Activated gamma-delta T cell treated with Interleukin-2 at 50 U/mL for 16 hours (primary cell): ENCODE results near the gene CASKIN1.
"Not testable (repeated sequence)": the region's sequence is repeated elsewhere in the genome, so short reads cannot be mapped to it uniquely, and the experiment has no call there.

Experiments used
- DNase-seq: peaks from one replicate; pipeline ENCODE4 v3.0.0-alpha.2; 2020

Gene CASKIN1

DNA sequence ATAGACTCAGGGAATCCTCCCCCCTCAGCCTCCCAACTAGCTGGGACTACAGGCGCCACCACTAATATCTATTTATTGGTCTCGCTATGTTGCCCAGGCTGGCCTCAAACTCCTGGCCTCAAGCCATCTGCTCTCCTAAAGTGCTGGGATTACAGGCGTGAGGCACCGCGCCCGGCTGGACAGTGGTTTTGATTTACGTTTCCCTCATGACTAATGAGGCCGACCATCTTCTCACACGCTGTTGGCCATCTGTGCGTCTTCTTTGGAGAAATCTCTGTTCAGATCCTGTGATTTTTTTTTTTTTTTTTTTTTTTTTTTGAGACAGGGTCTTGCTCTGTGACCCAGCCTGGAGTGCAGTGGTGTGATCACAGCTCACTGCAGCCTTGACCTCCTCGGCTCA lies 67.2 kb downstream of the CASKIN1 start:
- DNase-seq = not testable (repeated sequence)

DNA sequence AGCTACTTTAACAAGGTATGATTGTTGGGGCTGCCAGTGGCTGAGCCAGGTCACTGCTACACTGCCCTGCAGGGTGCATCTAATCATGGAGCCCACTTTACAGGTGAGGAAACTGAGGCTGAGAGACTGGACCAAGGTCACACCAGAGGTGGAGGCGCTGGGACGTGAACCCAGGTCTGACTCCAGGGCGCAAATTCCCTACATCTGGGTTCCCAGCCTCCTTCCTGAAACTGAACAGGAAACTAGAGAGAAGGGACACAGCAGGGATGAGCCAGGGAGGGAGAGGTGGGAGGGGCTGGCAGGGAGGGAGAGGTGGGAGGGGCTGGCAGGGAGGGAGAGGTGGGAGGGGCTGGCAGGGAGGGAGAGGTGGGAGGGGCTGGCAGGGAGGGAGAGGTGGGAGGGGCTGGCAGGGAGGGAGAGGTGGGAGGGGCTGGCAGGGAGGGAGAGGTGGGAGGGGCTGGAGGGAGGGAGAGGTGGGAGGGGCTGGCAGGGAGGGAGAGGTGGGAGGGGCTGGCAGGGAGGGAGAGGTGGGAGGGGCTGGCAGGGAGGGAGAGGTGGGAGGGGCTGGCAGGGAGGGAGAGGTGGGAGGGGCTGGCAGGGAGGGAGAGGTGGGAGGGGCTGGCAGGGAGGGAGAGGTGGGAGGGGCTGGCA lies 68.7 kb downstream of the CASKIN1 start:
- DNase-seq = not testable (repeated sequence)
